H1 (cell line): Measurements from ENCODE around the gene UBL5. TPM values are rescaled to one million over a fixed set of nuclear protein-coding genes. Genes with fewer than 3 reads are reported as not detected.

Source experiments
- CTCF ChIA-PET: fragments of 300-600 bp; sonication (Branson Sonifier 250); formaldehyde crosslinking; loops from one replicate; lab custom pipeline; 2021; ENCODE audit not compliant: partially characterized antibody; lab: Charles Lee
- POLR2A ChIA-PET: fragments of 300-600 bp; sonication (Branson Sonifier 250); formaldehyde crosslinking; loops from one replicate; lab custom pipeline; 2021; ENCODE audit warnings: inconsistent platforms; ENCODE audit not compliant: partially characterized antibody; lab: Charles Lee
- DNase-seq, 2 experiments: peaks; one replicate each; pipeline versions ENCODE4 v3.0.0 to v3.0.0-alpha.2; 2010 to 2022; ENCODE audit warnings: low spot score in 2 of 2, low read depth in 1 of 2, mixed read lengths in 1 of 2
- FAIRE-seq: peaks from 2 replicates; lab custom pipeline; 2011; peaks lifted over from hg19 to GRCh38; lab: Jason Lieb, UNC
- H2AFZ ChIP-seq: 2 replicates; pipeline ENCODE4 v1.8.1; 2012; ENCODE audit warnings: low read length, inconsistent platforms
- H2AK5ac ChIP-seq: 2 replicates; pipeline ENCODE4 v1.6.1; 2013; ENCODE audit warnings: low read depth, low read length
- H2BK120ac ChIP-seq: replicated peaks from 2 replicates; pipeline ENCODE3; 2013; ENCODE audit warnings: low read depth, low read length, inconsistent platforms
- H2BK12ac ChIP-seq: 2 replicates; pipeline ENCODE4 v1.6.1; 2013; ENCODE audit warnings: low read depth, low read length
- H2BK15ac ChIP-seq: 2 replicates; pipeline ENCODE4 v1.6.1; 2013; ENCODE audit warnings: low read length
- H2BK20ac ChIP-seq: 2 replicates; pipeline ENCODE4 v1.6.1; 2013; ENCODE audit warnings: low read length
- H2BK5ac ChIP-seq: 2 replicates; pipeline ENCODE4 v1.6.1; 2013; ENCODE audit warnings: low read depth, low read length
- H3K14ac ChIP-seq: 2 replicates; pipeline ENCODE4 v1.6.1; 2013; ENCODE audit warnings: inconsistent platforms; ENCODE audit not compliant: insufficient read length
- H3K18ac ChIP-seq: 2 replicates; pipeline ENCODE4 v1.6.1; 2013; ENCODE audit warnings: low read length; ENCODE audit errors: extremely low read depth
- H3K23ac ChIP-seq: 2 replicates; pipeline ENCODE4 v1.6.1; 2013; ENCODE audit warnings: inconsistent platforms; ENCODE audit not compliant: insufficient read length
- H3K23me2 ChIP-seq: 2 replicates; pipeline ENCODE4 v1.6.1; 2013; ENCODE audit warnings: low read depth, low read length
- H3K27ac ChIP-seq: 2 replicates; pipeline ENCODE4 v1.6.1; 2011; ENCODE audit warnings: low read depth, low read length, inconsistent platforms
- H3K27me3 ChIP-seq, 4 experiments: replicated peaks in 1 of 4; 1 replicate in 1 of 4; 2 replicates in 3 of 4; pipeline versions ENCODE4 v1.6.1 to v1.8.1; 2011 to 2013; ENCODE audit warnings: low read length in 3 of 4, mild to moderate bottlenecking in 3 of 4, inconsistent platforms in 2 of 4, mixed read lengths in 2 of 4, moderate library complexity in 1 of 4; ENCODE audit not compliant: control insufficient read depth in 3 of 4, insufficient read depth in 3 of 4; ENCODE audit errors: extremely low read depth in 1 of 4
- H3K36me3 ChIP-seq, 4 experiments: 2 replicates each; pipeline versions ENCODE4 v1.6.1 to v1.8.1; 2011 to 2013; ENCODE audit warnings: mild to moderate bottlenecking in 4 of 4, low read length in 3 of 4, moderate library complexity in 2 of 4, control low read depth in 1 of 4, inconsistent platforms in 1 of 4; ENCODE audit not compliant: insufficient read depth in 4 of 4, control insufficient read depth in 2 of 4
- H3K4ac ChIP-seq: replicated peaks from 2 replicates; pipeline ENCODE3; 2013; ENCODE audit warnings: low read length, low read depth, mixed read lengths, inconsistent platforms; ENCODE audit not compliant: insufficient read length
- H3K4me1 ChIP-seq, 4 experiments: replicated peaks in 1 of 4; 1 replicate in 1 of 4; 2 replicates in 3 of 4; pipeline versions ENCODE4 v1.6.1 to v1.8.1; 2011 to 2013; ENCODE audit warnings: low read length in 3 of 4, inconsistent platforms in 2 of 4, mixed read lengths in 1 of 4; ENCODE audit not compliant: insufficient read depth in 4 of 4, control insufficient read depth in 3 of 4
- H3K4me2 ChIP-seq, 2 experiments: 2 replicates each; pipeline versions ENCODE4 v1.6.1 to v1.8.1; 2011 to 2013; ENCODE audit warnings: low read depth in 2 of 2, low read length in 2 of 2, control low read depth in 1 of 2, inconsistent platforms in 1 of 2, mild to moderate bottlenecking in 1 of 2; ENCODE audit not compliant: insufficient read depth in 1 of 2
- H3K4me3 ChIP-seq, 4 experiments: fragments of 200-600, 300-600 bp in 1 of 4; sonication (generic), shearing (Covaris generic), sonication (Bioruptor Twin) in 1 of 4; 2 replicates each; pipeline versions ENCODE4 v1.5.1 to v1.8.1; 2011 to 2016; ENCODE audit warnings: low read length in 4 of 4, low read depth in 3 of 4, control low read depth in 2 of 4, inconsistent platforms in 2 of 4, mild to moderate bottlenecking in 2 of 4, mixed read lengths in 1 of 4, moderate library complexity in 1 of 4; ENCODE audit not compliant: insufficient read depth in 2 of 4; ENCODE audit errors: extremely low read depth in 1 of 4
- H3K56ac ChIP-seq: replicated peaks from 2 replicates; pipeline ENCODE3; 2013; ENCODE audit warnings: low read depth, mild to moderate bottlenecking, mixed read lengths, low read length, inconsistent platforms; ENCODE audit not compliant: insufficient read length
- H3K79me1 ChIP-seq: 2 replicates; pipeline ENCODE4 v1.6.1; 2013; ENCODE audit warnings: low read depth, low read length, control low read depth
- H3K79me2 ChIP-seq, 2 experiments: 2 replicates each; pipeline versions ENCODE4 v1.6.1 to v1.8.1; 2012 to 2013; ENCODE audit warnings: low read length in 2 of 2, mild to moderate bottlenecking in 2 of 2, inconsistent platforms in 1 of 2; ENCODE audit not compliant: insufficient read depth in 2 of 2, control insufficient read depth in 1 of 2
- H3K9ac ChIP-seq, 4 experiments: replicated peaks in 1 of 4; 1 replicate in 1 of 4; 2 replicates in 3 of 4; pipeline versions ENCODE4 v1.6.1 to v1.8.1; 2011 to 2013; ENCODE audit warnings: low read depth in 3 of 4, low read length in 3 of 4, control low read depth in 2 of 4, mild to moderate bottlenecking in 2 of 4, moderate library complexity in 2 of 4, inconsistent platforms in 1 of 4; ENCODE audit errors: extremely low read depth in 1 of 4
- H3K9me3 ChIP-seq, 2 experiments: 2 replicates each; pipeline versions ENCODE4 v1.6.1 to v1.8.1; 2012 to 2013; ENCODE audit warnings: mild to moderate bottlenecking in 2 of 2, moderate library complexity in 2 of 2, control low read depth in 1 of 2, inconsistent platforms in 1 of 2, low read depth in 1 of 2, low read length in 1 of 2, mixed read lengths in 1 of 2; ENCODE audit not compliant: insufficient read depth in 2 of 2
- H4K20me1 ChIP-seq, 2 experiments: replicated peaks in 1 of 2; 2 replicates each; pipeline versions ENCODE3 to v1.8.1; 2011 to 2013; ENCODE audit warnings: inconsistent platforms in 2 of 2, low read length in 2 of 2, mild to moderate bottlenecking in 1 of 2; ENCODE audit not compliant: insufficient read depth in 2 of 2, control insufficient read depth in 1 of 2
- H4K5ac ChIP-seq: 2 replicates; pipeline ENCODE4 v1.6.1; 2013; ENCODE audit warnings: low read length, low read depth, mixed read lengths, inconsistent platforms; ENCODE audit not compliant: insufficient read length
- H4K8ac ChIP-seq: 2 replicates; pipeline ENCODE4 v1.8.0; 2013; ENCODE audit warnings: mild to moderate bottlenecking, moderate library complexity, low read length, inconsistent platforms; ENCODE audit not compliant: insufficient read depth; ENCODE audit errors: extremely low read depth
- H4K91ac ChIP-seq: replicated peaks from 2 replicates; pipeline ENCODE3; 2013; ENCODE audit warnings: low read length, mixed read lengths, inconsistent platforms; ENCODE audit not compliant: insufficient read length
- CBX5 ChIP-seq: fragments of 300-800, 300-1000 bp; sonication (generic); IDR thresholded peaks from 2 replicates; pipeline ENCODE4 v1.7.1; 2016; ENCODE audit warnings: antibody characterized with exemption, low read length, low read depth
- CBX8 ChIP-seq: fragments of 300-800, 300-1000 bp; sonication (generic); IDR thresholded peaks from 2 replicates; pipeline ENCODE4 v1.7.1; 2016; ENCODE audit warnings: low read depth, low read length, borderline replicate concordance
- CREB1 ChIP-seq: IDR thresholded peaks from 2 replicates; pipeline ENCODE4 v1.6.1; 2012; ENCODE audit warnings: inconsistent platforms
- KDM5A ChIP-seq: fragments of 200-600 bp; IDR thresholded peaks from 2 replicates; pipeline ENCODE4 v1.7.1; 2012; ENCODE audit warnings: mild to moderate bottlenecking, low read length, inconsistent platforms, mixed read lengths
- NANOG ChIP-seq: IDR thresholded peaks from 2 replicates; pipeline ENCODE4 v1.6.1; 2011; ENCODE audit warnings: low read length, low read depth, mild to moderate bottlenecking, inconsistent platforms; ENCODE audit not compliant: insufficient read depth, poor library complexity, severe bottlenecking
- POU5F1 ChIP-seq: IDR thresholded peaks from 2 replicates; pipeline ENCODE4 v1.6.1; 2011; ENCODE audit warnings: low read depth, mild to moderate bottlenecking, low read length, moderate library complexity
- SAP30 ChIP-seq: fragments of 300-600 bp; sonication (generic); IDR thresholded peaks from 2 replicates; pipeline ENCODE4 v1.7.1; 2012; ENCODE audit warnings: low read length, moderate library complexity, mild to moderate bottlenecking, inconsistent platforms; ENCODE audit not compliant: insufficient read depth, insufficient replicate concordance
- SRF ChIP-seq: IDR thresholded peaks from 2 replicates; pipeline ENCODE4 v1.6.1; 2011; ENCODE audit warnings: mild to moderate bottlenecking, low read depth, low read length, moderate library complexity
- SUZ12 ChIP-seq: fragments of 200-600 bp; sonication (generic); IDR thresholded peaks from 2 replicates; pipeline ENCODE4 v1.6.1; 2012; ENCODE audit warnings: mild to moderate bottlenecking, inconsistent platforms, low read length, moderate library complexity, mixed read lengths
- TBP ChIP-seq: IDR thresholded peaks from 2 replicates; pipeline ENCODE4 v1.6.1; 2011; ENCODE audit warnings: low read depth, low read length, improper control_type of control experiment
- YY1 ChIP-seq: IDR thresholded peaks from 2 replicates; pipeline ENCODE4 v1.6.1; 2011; ENCODE audit warnings: low read depth, mild to moderate bottlenecking, low read length
- WGBS, 2 experiments: shearing (Covaris generic) in 1 of 2; methylation state at CpG; one replicate each; pipeline versions ENCODE4 v1.1.6 to v1.1.7; 2013 to 2015; ENCODE audit warnings: low lambda C conversion rate in 2 of 2, mixed read lengths in 2 of 2, inconsistent platforms in 1 of 2, low coverage in 1 of 2, missing lambda C conversion rate in 1 of 2; ENCODE audit not compliant: insufficient replicate concordance in 2 of 2, insufficient coverage in 1 of 2, insufficient read length in 1 of 2; ENCODE audit errors: extremely low coverage in 1 of 2, missing lambda C conversion rate in 1 of 2; 5-methylcytosine and 5-hydroxymethylcytosine counted together
- polyA plus RNA-seq, 7 experiments: library from polyadenylated mRNA; depleted of rRNA in 3 of 7; stranded (reverse) in 5 of 7; unstranded in 2 of 7; fragments of >200 nt in 5 of 7; fragments of 200-250 nt in 2 of 7; gene quantifications; 1 replicate in 5 of 7; 2 replicates in 1 of 7; 4 replicates in 1 of 7; pipeline versions ENCODE4 v1.2.1 to v1.2.3, GENCODE V29; 2011 to 2013; ENCODE audit warnings: missing spikeins in 2 of 7, mixed read lengths in 2 of 7
- total RNA-seq: library from RNA; stranded (reverse); fragmentation: NEBNext Ultra II Directional; extraction: Animal tissue kit (Norgen Biotek cat#: 25700); gene quantifications from 2 replicates; pipeline ENCODE4 v1.2.1, GENCODE V29; 2021

The UBL5 gene
- total and polyA plus RNA-seq, 2 of the 8 experiments (the other 6 are each of a cell fraction or from before 2014, with no cell fraction given) = 416 to 1,209 TPM

GRCh38 chr19:9808855-9809824, 18.6 kb upstream of the UBL5 start:
- H3K14ac ChIP-seq = no peak overlapping the region
- WGBS, 2 experiments = 88% methylated on average over 11 of the region's 11 CpGs; no CpG with 5 or more reads in 1 of the 2 experiments
- H3K4ac ChIP-seq = no peak overlapping the region
- H4K5ac ChIP-seq = no peak overlapping the region
- H3K18ac ChIP-seq = no peak overlapping the region
- peaks cover 0 to 4% of the 10 kb centered on the region in 2 experiments; a peak in 1 of 4 replicates for H3K79me2 ChIP-seq
- no peaks in the 10 kb centered on the region; the same call in 1 of the 2 replicates for H3K79me1 ChIP-seq
- H2BK120ac ChIP-seq = no peak overlapping the region
- H3K4me2 ChIP-seq = no peak overlapping the region
- no peak overlapping the region; the same call in 1 of the 2 replicates for H4K8ac ChIP-seq
- H2BK20ac ChIP-seq = no peak overlapping the region
- peaks cover 7 to 23% (median 14%) of the 10 kb centered on the region in 4 experiments for H3K36me3 ChIP-seq
- H3K9me3 ChIP-seq = no peaks in the 10 kb centered on the region
- no peaks in the 10 kb centered on the region for H3K4me1 ChIP-seq
- no peak overlapping the region for H2AK5ac ChIP-seq
- no peaks in the 10 kb centered on the region for H3K27me3 ChIP-seq
- H3K23me2 ChIP-seq = no peaks in the 10 kb centered on the region
- H3K23ac ChIP-seq = no peak overlapping the region
- H2BK5ac ChIP-seq = no peak overlapping the region
- no peak overlapping the region for H3K56ac ChIP-seq
- no peak overlapping the region for H3K27ac ChIP-seq
- DNase-seq (no peak), FAIRE-seq (no peak)
- no peak overlapping the region for H4K91ac ChIP-seq
- ChIA-PET CTCF (interaction anchor here (0.6 to 1.6 kb wide), 2 partner anchors 13 to 846 kb away, joined by 3 to 6 read pairs; no protein-coding TSS in a partner anchor), POLR2A (interaction anchor here (1.1 kb wide), 1 partner anchor 9 kb away, joined by 4 read pairs; the partner anchor contains the start of gene FBXL12)
- H2BK12ac ChIP-seq = no peak overlapping the region
- peaks cover 0 to 1% of the 10 kb centered on the region in 2 experiments for H4K20me1 ChIP-seq
- no peak overlapping the region for H3K4me3 ChIP-seq
- no peak overlapping the region for H2AFZ ChIP-seq
- H3K9ac ChIP-seq = no peak overlapping the region
- no peak overlapping the region for H2BK15ac ChIP-seq
- TF ChIP-seq CBX8 (no peak), KDM5A (no peak), CBX5 (no peak), POU5F1 (no peak), TBP (no peak), CREB1 (no peak), SUZ12 (no peak), YY1 (no peak), SAP30 (no peak), NANOG (no peak), SRF (no peak)
